ENCODE data around the gene CDH4. TPM values are rescaled to one million over a fixed set of nuclear protein-coding genes. Genes with fewer than 3 reads are reported as not detected.

Gene CDH4
- total and polyA plus RNA-seq, 2 donors (not counting 1 experiment from before 2014, with no cell fraction given), result not detected

GRCh38 chr20:61490721-61491120 is 238.7 kb downstream of the CDH4 start:
- Histone ChIP-seq H2AFZ (ENCODE audit: insufficient read depth, low read depth, low read length, poor library complexity, severe bottlenecking) (no peak overlapping the region), H3K79me2 (ENCODE audit: control insufficient read depth, insufficient read depth, low read length) (no peaks in the 10 kb centered on the region), H3K27ac (ENCODE audit: low read length in 2 of 2) (no peak overlapping the region), H3K4me2 (replicated peaks; ENCODE audit: low read depth, low read length, poor library complexity, severe bottlenecking) (no peak overlapping the region), H3K9me3 (ENCODE audit: control extremely low read depth in 1 of 3, control insufficient read depth in 2 of 3, insufficient read depth in 1 of 3, low read length in 2 of 3) (peaks cover 0 to 10% (median 0%) of the 10 kb centered on the region in 3 donors), H3K4me3 (ENCODE audit: control extremely low read depth in 1 of 5, extremely low read depth in 1 of 5, insufficient read depth in 1 of 5, low read depth in 2 of 5, low read length in 4 of 5) (no peak overlapping the region), H3K9ac (ENCODE audit: low read length) (no peak overlapping the region), H4K20me1 (ENCODE audit: control insufficient read depth, insufficient read depth, low read length, poor library complexity, severe bottlenecking) (no peaks in the 10 kb centered on the region), H3K4me1 (ENCODE audit: control insufficient read depth in 2 of 2, insufficient read depth in 2 of 2, low read length in 2 of 2) (no peaks in the 10 kb centered on the region), H3K27me3 (replicated peaks in 1 of 4; ENCODE audit: control extremely low read depth in 1 of 4, control insufficient read depth in 3 of 4, insufficient read depth in 4 of 4, low read length in 3 of 4) (no peaks in the 10 kb centered on the region), H3K36me3 (replicated peaks in 1 of 2; ENCODE audit: control extremely low read depth in 1 of 2, control insufficient read depth in 1 of 2, extremely low read depth in 1 of 2, insufficient read depth in 2 of 2, low read length in 1 of 2) (no peaks in the 10 kb centered on the region)
- ChIA-PET POLR2A (no interaction called here), CTCF (no interaction called here)
- H3K27me3 Mint-ChIP-seq, result no peaks in the 10 kb centered on the region
- peaks cover 6% of the 10 kb centered on the region for H3K9me3 Mint-ChIP-seq (ENCODE audit: insufficient read depth)
- H3K4me1 Mint-ChIP-seq, result no peaks in the 10 kb centered on the region
- DNase-seq (no peak), ATAC-seq (ENCODE audit: low read depth) (no peak)
- no peak overlapping the region for H3K4me3 Mint-ChIP-seq
- intact Hi-C loops (cut with micrococcal nuclease), result no loop called here
- 67% methylated on average over 1 of the region's 5 CpGs for WGBS (ENCODE audit: insufficient coverage)
- no peak overlapping the region for H3K27ac Mint-ChIP-seq
- TF ChIP-seq EZH2 (IDR thresholded peaks at IDR 0.05; ENCODE audit: borderline replicate concordance, insufficient read depth, low read depth, low read length, poor library complexity, severe bottlenecking), result no peak
- TF ChIP-seq, protein P1, sequence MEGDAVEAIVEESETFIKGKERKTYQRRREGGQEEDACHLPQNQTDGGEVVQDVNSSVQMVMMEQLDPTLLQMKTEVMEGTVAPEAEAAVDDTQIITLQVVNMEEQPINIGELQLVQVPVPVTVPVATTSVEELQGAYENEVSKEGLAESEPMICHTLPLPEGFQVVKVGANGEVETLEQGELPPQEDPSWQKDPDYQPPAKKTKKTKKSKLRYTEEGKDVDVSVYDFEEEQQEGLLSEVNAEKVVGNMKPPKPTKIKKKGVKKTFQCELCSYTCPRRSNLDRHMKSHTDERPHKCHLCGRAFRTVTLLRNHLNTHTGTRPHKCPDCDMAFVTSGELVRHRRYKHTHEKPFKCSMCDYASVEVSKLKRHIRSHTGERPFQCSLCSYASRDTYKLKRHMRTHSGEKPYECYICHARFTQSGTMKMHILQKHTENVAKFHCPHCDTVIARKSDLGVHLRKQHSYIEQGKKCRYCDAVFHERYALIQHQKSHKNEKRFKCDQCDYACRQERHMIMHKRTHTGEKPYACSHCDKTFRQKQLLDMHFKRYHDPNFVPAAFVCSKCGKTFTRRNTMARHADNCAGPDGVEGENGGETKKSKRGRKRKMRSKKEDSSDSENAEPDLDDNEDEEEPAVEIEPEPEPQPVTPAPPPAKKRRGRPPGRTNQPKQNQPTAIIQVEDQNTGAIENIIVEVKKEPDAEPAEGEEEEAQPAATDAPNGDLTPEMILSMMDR (IDR thresholded peaks at IDR 0.05), result no peak

DNA sequence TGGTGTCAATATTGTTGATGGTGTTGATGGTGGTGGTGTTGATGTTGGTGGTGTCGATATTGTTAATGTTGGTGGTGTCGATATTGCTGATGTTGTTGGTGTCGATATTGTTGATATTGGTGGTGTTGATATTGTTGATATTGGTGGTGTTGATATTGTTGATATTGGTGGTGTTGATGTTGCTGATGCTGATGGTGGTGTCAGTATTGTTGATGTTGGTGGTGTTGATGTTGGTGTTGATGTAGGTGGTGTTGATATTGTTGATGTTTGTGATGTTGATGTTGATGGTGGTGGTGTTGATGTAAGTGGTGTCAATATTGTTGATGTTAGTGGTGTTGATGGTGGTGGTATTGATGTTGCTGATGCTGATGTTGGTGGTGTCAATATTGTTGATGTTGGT is 240.0 kb downstream of the CDH4 start:
- H3K27me3 ChIP-seq (replicated peaks in 1 of 4; ENCODE audit: control extremely low read depth in 1 of 4, control insufficient read depth in 3 of 4, insufficient read depth in 4 of 4, low read length in 3 of 4), result no peaks in the 10 kb centered on the region
- H3K9ac ChIP-seq (ENCODE audit: low read length), result no peak overlapping the region
- H3K27me3 Mint-ChIP-seq, result no peaks in the 10 kb centered on the region
- H3K36me3 ChIP-seq (replicated peaks in 1 of 2; ENCODE audit: control extremely low read depth in 1 of 2, control insufficient read depth in 1 of 2, extremely low read depth in 1 of 2, insufficient read depth in 2 of 2, low read length in 1 of 2), result no peaks in the 10 kb centered on the region
- H3K4me1 Mint-ChIP-seq, result no peaks in the 10 kb centered on the region
- H3K79me2 ChIP-seq (ENCODE audit: control insufficient read depth, insufficient read depth, low read length), result no peaks in the 10 kb centered on the region
- ChIA-PET CTCF (no interaction called here), POLR2A (no interaction called here)
- H3K4me1 ChIP-seq (ENCODE audit: control insufficient read depth in 2 of 2, insufficient read depth in 2 of 2, low read length in 2 of 2), result no peaks in the 10 kb centered on the region
- H3K4me3 Mint-ChIP-seq, result no peak overlapping the region
- H2AFZ ChIP-seq (ENCODE audit: insufficient read depth, low read depth, low read length, poor library complexity, severe bottlenecking), result no peak overlapping the region
- TF ChIP-seq, protein P1 (IDR thresholded peaks at IDR 0.05), result no peak
- no peak for TF ChIP-seq EZH2 (IDR thresholded peaks at IDR 0.05; ENCODE audit: borderline replicate concordance, insufficient read depth, low read depth, low read length, poor library complexity, severe bottlenecking)
- H3K4me3 ChIP-seq (ENCODE audit: control extremely low read depth in 1 of 5, extremely low read depth in 1 of 5, insufficient read depth in 1 of 5, low read depth in 2 of 5, low read length in 4 of 5), result no peak overlapping the region
- no peaks in the 10 kb centered on the region for H4K20me1 ChIP-seq (ENCODE audit: control insufficient read depth, insufficient read depth, low read length, poor library complexity, severe bottlenecking)
- no peak for DNase-seq
- WGBS (ENCODE audit: insufficient coverage), result 98% methylated on average over 3 of the region's 3 CpGs
- H3K27ac Mint-ChIP-seq, result no peak overlapping the region
- peaks cover 4% of the 10 kb centered on the region for H3K9me3 Mint-ChIP-seq (ENCODE audit: insufficient read depth)
- H3K4me2 ChIP-seq (replicated peaks; ENCODE audit: low read depth, low read length, poor library complexity, severe bottlenecking), result no peak overlapping the region
- no peak for ATAC-seq (ENCODE audit: low read depth)
- intact Hi-C loops (cut with micrococcal nuclease), result no loop called here
- peaks cover 0 to 6% (median 0%) of the 10 kb centered on the region in 3 donors for H3K9me3 ChIP-seq (ENCODE audit: control extremely low read depth in 1 of 3, control insufficient read depth in 2 of 3, insufficient read depth in 1 of 3, low read length in 2 of 3)
- no peak overlapping the region for H3K27ac ChIP-seq (ENCODE audit: low read length in 2 of 2)

Data from B cell (primary cell).